H9 (cell line): ENCODE results near the gene SLC17A9. TPM values are rescaled to one million over a fixed set of nuclear protein-coding genes. Genes with fewer than 3 reads are reported as not detected.
A peak's percentile ranks its signal among the peaks of the same experiment; 100 is the strongest.

Experiments
- DNase-seq: peaks from one replicate; pipeline ENCODE4 v3.0.0-alpha.2; 2017
- H2AFZ ChIP-seq: one replicate; pipeline ENCODE4 v1.6.1; 2013; ENCODE audit warnings: mild to moderate bottlenecking, low read length, control low read depth, moderate library complexity
- H2AK5ac ChIP-seq: 2 replicates; pipeline ENCODE4 v1.6.1; 2013; ENCODE audit warnings: low read length, control low read depth, mixed read lengths; ENCODE audit not compliant: insufficient read length
- H2BK120ac ChIP-seq: one replicate; pipeline ENCODE4 v1.6.1; 2013; ENCODE audit warnings: low read depth, mild to moderate bottlenecking, low read length, control low read depth, inconsistent platforms; ENCODE audit not compliant: poor library complexity, severe bottlenecking
- H2BK12ac ChIP-seq: 2 replicates; pipeline ENCODE4 v1.6.1; 2013; ENCODE audit warnings: low read length, control low read depth, mixed read lengths, low read depth; ENCODE audit not compliant: insufficient read length
- H2BK15ac ChIP-seq: 2 replicates; pipeline ENCODE4 v1.6.1; 2013; ENCODE audit warnings: low read depth, low read length, control low read depth
- H2BK20ac ChIP-seq: one replicate; pipeline ENCODE4 v1.6.1; 2013; ENCODE audit warnings: low read depth, mild to moderate bottlenecking, low read length, control low read depth, inconsistent platforms; ENCODE audit not compliant: poor library complexity, severe bottlenecking
- H2BK5ac ChIP-seq: 2 replicates; pipeline ENCODE4 v1.6.1; 2013; ENCODE audit warnings: low read length, control low read depth, mixed read lengths; ENCODE audit not compliant: insufficient read length
- H3K14ac ChIP-seq: 2 replicates; pipeline ENCODE4 v1.6.1; 2013; ENCODE audit warnings: low read length, control low read depth; ENCODE audit not compliant: insufficient read depth
- H3K18ac ChIP-seq: 2 replicates; pipeline ENCODE4 v1.6.1; 2013; ENCODE audit warnings: low read depth, mild to moderate bottlenecking, mixed read lengths, low read length, control low read depth; ENCODE audit not compliant: insufficient read length
- H3K23ac ChIP-seq: 2 replicates; pipeline ENCODE4 v1.6.1; 2013; ENCODE audit warnings: low read length, control low read depth, mixed read lengths, low read depth; ENCODE audit not compliant: insufficient read length
- H3K23me2 ChIP-seq: 2 replicates; pipeline ENCODE4 v1.6.1; 2013; ENCODE audit warnings: low read depth, mild to moderate bottlenecking, mixed read lengths, low read length, control low read depth; ENCODE audit not compliant: insufficient read length, poor library complexity, severe bottlenecking
- H3K27ac ChIP-seq: 2 replicates; pipeline ENCODE4 v1.5.1; 2013; ENCODE audit warnings: low read length, control low read depth, mixed read lengths, low read depth; ENCODE audit not compliant: insufficient read length
- H3K27me3 ChIP-seq: 2 replicates; pipeline ENCODE4 v1.6.1; 2013; ENCODE audit warnings: low read length, control low read depth, inconsistent platforms; ENCODE audit not compliant: insufficient read depth
- H3K4ac ChIP-seq: 2 replicates; pipeline ENCODE4 v1.6.1; 2013; ENCODE audit warnings: low read depth, mild to moderate bottlenecking, control low read depth, inconsistent platforms, low read length, moderate library complexity
- H3K4me1 ChIP-seq: 2 replicates; pipeline ENCODE4 v1.6.1; 2013; ENCODE audit warnings: low read length, control low read depth, inconsistent platforms; ENCODE audit not compliant: insufficient read depth
- H3K4me2 ChIP-seq: 2 replicates; pipeline ENCODE4 v1.6.1; 2013; ENCODE audit warnings: low read length, control low read depth, mixed read lengths; ENCODE audit not compliant: insufficient read length, insufficient read depth
- H3K56ac ChIP-seq: 2 replicates; pipeline ENCODE4 v1.6.1; 2013; ENCODE audit warnings: low read depth, mild to moderate bottlenecking, mixed read lengths, low read length, control low read depth; ENCODE audit not compliant: insufficient read length
- H3K79me1 ChIP-seq: 2 replicates; pipeline ENCODE4 v1.6.1; 2013; ENCODE audit warnings: low read depth, mild to moderate bottlenecking, moderate library complexity, low read length, control low read depth, inconsistent platforms; ENCODE audit not compliant: insufficient read depth, poor library complexity, severe bottlenecking
- H3K79me2 ChIP-seq: 2 replicates; pipeline ENCODE4 v1.6.1; 2013; ENCODE audit warnings: low read length, control low read depth, inconsistent platforms; ENCODE audit not compliant: insufficient read depth
- H3K9ac ChIP-seq: 2 replicates; pipeline ENCODE4 v1.6.1; 2013; ENCODE audit warnings: low read length, control low read depth, mixed read lengths; ENCODE audit not compliant: insufficient read length; ENCODE audit errors: extremely low read depth
- H3K9me3 ChIP-seq: one replicate; pipeline ENCODE4 v1.6.1; 2013; ENCODE audit warnings: low read depth, low read length, inconsistent platforms; ENCODE audit not compliant: control insufficient read depth
- H3T11ph ChIP-seq: one replicate; pipeline ENCODE4 v1.6.1; 2013; ENCODE audit warnings: mild to moderate bottlenecking, low read length, control low read depth, inconsistent platforms
- H4K20me1 ChIP-seq: one replicate; pipeline ENCODE4 v1.6.1; 2013; ENCODE audit not compliant: control insufficient read depth, insufficient read length, insufficient read depth
- H4K5ac ChIP-seq: 2 replicates; pipeline ENCODE4 v1.6.1; 2013; ENCODE audit warnings: low read depth, mild to moderate bottlenecking, mixed read lengths, low read length, control low read depth; ENCODE audit not compliant: insufficient read length
- H4K8ac ChIP-seq: replicated peaks from 2 replicates; pipeline ENCODE4 v1.6.1; 2013; ENCODE audit warnings: low read length, control low read depth, mixed read lengths, low read depth; ENCODE audit not compliant: insufficient read length
- H4K91ac ChIP-seq: 2 replicates; pipeline ENCODE4 v1.6.1; 2013; ENCODE audit warnings: low read depth, mild to moderate bottlenecking, moderate library complexity, mixed read lengths, low read length, control low read depth; ENCODE audit not compliant: insufficient read length
- H3K27ac Mint-ChIP-seq, 3 experiments: 2 replicates in 2 of 3; 3 replicates in 1 of 3; pipeline ENCODE4 v1.8.0; 2020 to 2021; ENCODE audit warnings: mixed read lengths in 3 of 3, mild to moderate bottlenecking in 1 of 3, moderate library complexity in 1 of 3
- H3K27me3 Mint-ChIP-seq: 2 replicates; pipeline ENCODE4 v1.8.0; 2021; ENCODE audit warnings: low read depth, mild to moderate bottlenecking, moderate library complexity, mixed read lengths
- H3K36me3 Mint-ChIP-seq, 3 experiments: 2 replicates in 2 of 3; 3 replicates in 1 of 3; pipeline ENCODE4 v1.8.0; 2020 to 2021; ENCODE audit warnings: low read depth in 3 of 3, mixed read lengths in 3 of 3; ENCODE audit not compliant: insufficient read depth in 1 of 3
- H3K4me1 Mint-ChIP-seq, 2 experiments: 2 replicates each; pipeline ENCODE4 v1.8.0; 2020; ENCODE audit warnings: mixed read lengths in 2 of 2
- H3K4me3 Mint-ChIP-seq, 2 experiments: 2 replicates in 1 of 2; 3 replicates in 1 of 2; pipeline ENCODE4 v1.8.0; 2020 to 2021; ENCODE audit warnings: mild to moderate bottlenecking in 2 of 2, mixed read lengths in 2 of 2, moderate library complexity in 1 of 2
- H3K9me3 Mint-ChIP-seq, 2 experiments: 2 replicates in 1 of 2; 3 replicates in 1 of 2; pipeline ENCODE4 v1.8.0; 2020; ENCODE audit warnings: mild to moderate bottlenecking in 2 of 2, mixed read lengths in 2 of 2, moderate library complexity in 1 of 2
- CTCF ChIP-seq: fragments of 200-600 bp; sonication (generic); conservative IDR thresholded peaks from 3 replicates; pipeline ENCODE4 v1.8.0; 2021; ENCODE audit warnings: antibody characterized with exemption, mild to moderate bottlenecking
- WGBS: extraction: QIAGEN DNeasy Blood & Tissue Kit; methylation state at CpG from one replicate; pipeline ENCODE4 v1.1.7; 2013; ENCODE audit warnings: missing lambda C conversion rate, low lambda C conversion rate, mixed read lengths; ENCODE audit not compliant: insufficient read length; ENCODE audit errors: extremely low coverage; 5-methylcytosine and 5-hydroxymethylcytosine counted together
- total RNA-seq: library from RNA; stranded (reverse); gene quantifications from 2 replicates; pipeline ENCODE4 v1.2.1, GENCODE V29; 2021

The SLC17A9 gene
- total RNA-seq, 1 experiment from 2014 or later = 20.9 TPM

- Mint-ChIP-seq H3K36me3 (peaks cover 2 to 23% (median 7%) of the 10 kb centered on the region in 3 experiments; a peak in 4 of 7 replicates), H3K27me3 (no peaks in the 10 kb centered on the region), H3K4me1 (peaks cover 0 to 7% of the 10 kb centered on the region in 2 experiments; a peak in 1 of 4 replicates), H3K4me3 (no peak overlapping the region), H3K27ac (peak overlapping the region in 1 of 3 experiments; percentile 25; a peak in 1 of 7 replicates), H3K9me3 (no peaks in the 10 kb centered on the region)
- no peak overlapping the region for H3K4ac ChIP-seq
- no peak overlapping the region for H2BK5ac ChIP-seq
- H3K14ac ChIP-seq = no peak overlapping the region
- WGBS = no CpG with 5 or more reads among the region's 30 CpGs
- H2BK15ac ChIP-seq = no peak overlapping the region
- no peak overlapping the region for H3K23ac ChIP-seq
- H3T11ph ChIP-seq = no peak overlapping the region
- no peak overlapping the region for H3K9ac ChIP-seq
- H3K27ac ChIP-seq = no peak overlapping the region
- H2BK12ac ChIP-seq = no peak overlapping the region
- no peak overlapping the region for H3K56ac ChIP-seq
- no peaks in the 10 kb centered on the region for H3K79me1 ChIP-seq
- no peak for TF ChIP-seq CTCF
- no peaks in the 10 kb centered on the region for H3K4me1 ChIP-seq
- H2AFZ ChIP-seq = no peak overlapping the region
- H3K9me3 ChIP-seq = no peaks in the 10 kb centered on the region
- no peaks in the 10 kb centered on the region for H3K23me2 ChIP-seq
- H4K91ac ChIP-seq = no peak overlapping the region
- H2BK120ac ChIP-seq = no peak overlapping the region
- no peak for DNase-seq
- H3K79me2 ChIP-seq = no peaks in the 10 kb centered on the region
- H3K4me2 ChIP-seq = no peak overlapping the region
- no peak overlapping the region for H4K8ac ChIP-seq
- no peak overlapping the region for H2BK20ac ChIP-seq
- no peak overlapping the region for H3K18ac ChIP-seq
- no peaks in the 10 kb centered on the region for H4K20me1 ChIP-seq
- H4K5ac ChIP-seq = no peak overlapping the region
- no peak overlapping the region for H2AK5ac ChIP-seq
- H3K27me3 ChIP-seq = no peaks in the 10 kb centered on the region
Measured at GRCh38 chr20:62962221-62962879, 9.8 kb downstream of the SLC17A9 start.
